ENCODE measurements around the gene BCL2L12. TPM values are rescaled to one million over a fixed set of nuclear protein-coding genes. Genes with fewer than 3 reads are reported as not detected.

The BCL2L12 gene
- total RNA-seq, 1 donor from 2014 or later = 66.2 TPM

DNA sequence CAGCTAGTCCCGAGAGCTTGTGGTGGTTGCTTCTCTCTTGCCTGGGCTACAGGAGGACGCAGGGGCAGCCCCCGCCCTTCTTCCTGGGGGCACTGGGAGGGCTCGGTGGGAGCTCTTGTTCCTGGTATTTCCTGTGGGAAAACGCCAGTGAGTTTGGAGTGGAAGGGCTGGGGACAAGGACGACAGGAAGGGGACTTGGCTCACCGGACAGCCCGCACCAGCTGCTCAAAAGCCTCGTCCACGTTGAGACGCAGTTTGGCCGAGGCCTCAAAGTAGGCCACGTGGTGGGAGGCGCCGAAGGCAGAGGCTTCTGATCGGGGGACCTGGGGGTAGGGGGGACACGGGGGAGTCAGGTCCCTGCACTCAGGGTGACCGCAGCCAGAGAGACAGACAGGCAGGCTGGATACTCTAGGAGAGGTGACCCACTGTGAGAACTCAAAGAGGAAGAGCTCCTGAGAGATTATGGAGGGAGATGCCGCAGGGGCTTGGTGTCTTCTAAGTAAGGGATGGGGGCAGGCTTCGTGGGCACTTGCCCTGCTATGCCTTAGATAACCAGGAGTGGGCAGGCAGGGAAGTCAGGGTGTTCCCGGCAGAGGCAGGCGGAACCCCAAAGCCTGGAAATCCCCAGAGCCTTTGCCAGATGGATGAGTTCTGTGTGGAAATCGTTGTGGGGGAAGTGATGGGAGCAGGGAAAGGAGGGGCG is 30.1 kb upstream of the BCL2L12 start:
- Mint-ChIP-seq H3K4me3 (ENCODE audit: low read depth) (no peak overlapping the region), H3K4me1 (ENCODE audit: low read depth) (peaks cover 19% of the 10 kb centered on the region), H3K9me3 (no peaks in the 10 kb centered on the region), H3K36me3 (ENCODE audit: low read depth) (no peaks in the 10 kb centered on the region), H3K27me3 (ENCODE audit: low read depth) (peaks cover 1% of the 10 kb centered on the region), H3K27ac (peak overlapping the region; percentile 10)
- DNase-seq (ENCODE audit: low spot score) = no peak
- intact Hi-C loops (cut with micrococcal nuclease) = no loop called here

DNA sequence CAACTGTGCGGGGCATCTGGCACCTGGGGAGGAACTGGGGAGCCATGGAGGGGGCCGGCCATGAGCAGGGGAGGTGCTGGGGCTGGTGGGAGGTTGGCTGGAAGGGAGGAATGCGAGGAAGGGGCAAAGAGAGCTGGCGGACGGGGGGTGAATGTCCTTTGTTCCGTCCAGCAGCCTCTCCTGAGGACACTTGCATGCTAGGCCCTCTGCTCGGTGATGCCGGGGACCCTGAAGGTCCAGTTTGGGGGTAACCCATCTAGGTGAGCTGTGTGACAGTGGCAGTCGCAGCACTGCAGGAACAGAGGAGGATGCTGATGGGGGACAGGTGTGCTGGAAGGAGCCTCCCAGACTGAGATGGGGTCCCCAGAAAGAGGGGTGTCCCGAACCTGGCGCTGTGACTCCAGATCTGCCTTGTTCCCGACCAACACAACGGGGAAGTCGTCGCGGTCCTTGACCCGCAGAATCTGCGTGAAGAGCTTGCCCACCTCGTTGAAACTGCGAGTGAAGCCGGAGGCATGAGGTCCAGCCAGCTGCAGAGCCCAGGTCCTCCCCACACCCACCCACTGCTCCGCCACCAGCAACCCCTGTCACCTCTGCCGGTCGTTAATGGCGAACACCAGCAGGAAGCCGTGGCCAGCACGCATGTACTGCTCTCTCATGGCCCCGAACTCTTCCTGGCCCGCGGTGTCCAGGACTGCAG is 29.4 kb upstream of the BCL2L12 start:
- Mint-ChIP-seq H3K36me3 (ENCODE audit: low read depth) (no peaks in the 10 kb centered on the region), H3K27me3 (ENCODE audit: low read depth) (peaks cover 1% of the 10 kb centered on the region), H3K4me1 (ENCODE audit: low read depth) (peaks cover 25% of the 10 kb centered on the region), H3K9me3 (no peaks in the 10 kb centered on the region), H3K27ac (no peak overlapping the region), H3K4me3 (ENCODE audit: low read depth) (no peak overlapping the region)
- DNase-seq (ENCODE audit: low spot score) = no peak
- intact Hi-C loops (cut with micrococcal nuclease) = no loop called here

DNA sequence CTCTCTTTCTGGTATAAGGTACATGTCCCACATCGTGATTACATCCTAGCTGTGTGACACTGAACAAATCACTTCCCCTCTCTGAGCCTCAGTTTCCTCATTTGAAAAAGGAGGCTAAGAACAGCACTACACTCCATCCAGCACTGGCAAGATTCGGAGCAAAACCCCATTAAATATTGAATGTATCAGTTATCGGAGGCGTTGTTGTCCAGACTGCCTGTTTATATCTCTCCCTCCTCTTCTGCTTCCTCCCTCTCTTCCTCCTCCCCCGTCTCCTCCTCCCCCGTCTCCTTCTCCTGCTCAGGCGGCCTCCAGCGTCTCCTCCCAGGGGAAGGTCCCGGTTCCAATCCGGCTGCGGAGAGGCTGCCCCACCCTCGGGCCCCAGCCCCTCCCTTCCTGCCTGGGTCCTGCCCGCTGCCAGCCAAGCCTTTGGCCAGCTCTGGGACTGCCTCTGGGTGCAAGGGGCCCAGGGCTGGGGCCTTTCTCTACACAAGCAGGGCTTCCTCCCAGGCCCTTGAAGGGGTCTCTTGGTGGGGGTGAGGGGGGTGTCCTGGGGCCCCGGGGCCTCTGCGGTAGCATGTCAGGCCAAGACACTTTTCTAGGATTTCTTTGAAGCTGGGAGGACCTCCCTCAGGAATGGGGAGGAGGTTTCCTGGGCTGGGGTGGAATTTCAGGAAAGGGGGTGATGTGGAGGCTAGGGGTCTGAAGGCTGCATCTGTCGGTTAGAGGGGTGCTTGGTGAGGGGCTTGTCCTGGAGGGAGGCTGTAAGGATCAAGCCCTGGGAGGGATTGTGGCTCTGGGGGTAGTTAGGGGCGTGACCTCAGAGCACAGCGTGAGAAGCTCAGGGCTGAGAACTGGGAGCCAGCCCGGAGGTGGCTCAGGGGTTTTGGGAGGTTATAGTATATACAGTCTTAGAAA is 27.7 kb upstream of the BCL2L12 start:
- Mint-ChIP-seq H3K9me3 (no peaks in the 10 kb centered on the region), H3K4me1 (ENCODE audit: low read depth) (peaks cover 33% of the 10 kb centered on the region), H3K36me3 (ENCODE audit: low read depth) (no peaks in the 10 kb centered on the region), H3K27ac (no peak overlapping the region), H3K4me3 (ENCODE audit: low read depth) (peak overlapping the region; percentile 64), H3K27me3 (ENCODE audit: low read depth) (peaks cover 1% of the 10 kb centered on the region)
- intact Hi-C loops (cut with micrococcal nuclease) = no loop called here
- no peak for DNase-seq (ENCODE audit: low spot score)

DNA sequence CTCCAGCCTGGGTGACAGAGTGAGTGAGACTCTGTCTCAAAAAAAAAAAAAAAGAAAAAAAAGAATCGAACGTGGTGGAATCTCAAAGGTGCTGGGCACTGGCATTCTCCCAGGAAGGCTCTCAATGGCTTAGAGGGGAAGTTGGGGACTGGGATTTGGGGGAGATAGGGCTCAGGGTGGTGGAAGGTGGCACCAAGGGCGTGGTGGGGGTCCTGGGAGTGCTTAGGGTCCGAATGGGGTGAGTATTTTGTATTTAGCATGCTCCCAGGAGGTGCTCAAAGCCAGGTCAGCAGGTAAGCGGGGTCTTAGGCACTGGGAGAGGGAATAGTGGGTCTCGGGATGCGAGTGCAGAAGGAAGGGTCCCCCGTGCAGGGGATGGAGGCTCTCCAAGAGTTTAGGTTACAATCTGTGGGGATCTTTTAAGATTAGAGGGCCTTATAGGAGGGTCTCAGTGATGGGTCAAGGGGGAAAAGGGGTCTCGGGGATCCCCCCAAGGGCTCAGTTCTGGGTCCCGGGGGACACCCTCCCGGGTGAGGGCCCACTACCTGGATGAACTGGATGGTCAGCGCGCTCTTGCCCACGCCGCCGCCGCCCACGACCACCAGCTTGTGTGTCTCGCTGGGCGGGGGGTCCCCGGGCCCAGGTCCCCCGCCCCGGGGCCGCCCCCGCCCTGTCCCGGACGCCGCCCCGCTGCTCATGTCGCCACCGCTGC is 26.2 kb upstream of the BCL2L12 start:
- Mint-ChIP-seq H3K36me3 (ENCODE audit: low read depth) (peaks cover 11% of the 10 kb centered on the region), H3K9me3 (no peaks in the 10 kb centered on the region), H3K4me3 (ENCODE audit: low read depth) (peak overlapping the region; percentile 91), H3K4me1 (ENCODE audit: low read depth) (peaks cover 47% of the 10 kb centered on the region), H3K27me3 (ENCODE audit: low read depth) (peaks cover 1% of the 10 kb centered on the region), H3K27ac (peak overlapping the region; percentile 28)
- DNase-seq (ENCODE audit: low spot score) = no peak
- intact Hi-C loops (cut with micrococcal nuclease) = loop anchor here (1.0 to 2.0 kb wide), 4 partner anchors 46 to 289 kb away; partner anchors contain the start of genes ATF5 and NUP62

DNA sequence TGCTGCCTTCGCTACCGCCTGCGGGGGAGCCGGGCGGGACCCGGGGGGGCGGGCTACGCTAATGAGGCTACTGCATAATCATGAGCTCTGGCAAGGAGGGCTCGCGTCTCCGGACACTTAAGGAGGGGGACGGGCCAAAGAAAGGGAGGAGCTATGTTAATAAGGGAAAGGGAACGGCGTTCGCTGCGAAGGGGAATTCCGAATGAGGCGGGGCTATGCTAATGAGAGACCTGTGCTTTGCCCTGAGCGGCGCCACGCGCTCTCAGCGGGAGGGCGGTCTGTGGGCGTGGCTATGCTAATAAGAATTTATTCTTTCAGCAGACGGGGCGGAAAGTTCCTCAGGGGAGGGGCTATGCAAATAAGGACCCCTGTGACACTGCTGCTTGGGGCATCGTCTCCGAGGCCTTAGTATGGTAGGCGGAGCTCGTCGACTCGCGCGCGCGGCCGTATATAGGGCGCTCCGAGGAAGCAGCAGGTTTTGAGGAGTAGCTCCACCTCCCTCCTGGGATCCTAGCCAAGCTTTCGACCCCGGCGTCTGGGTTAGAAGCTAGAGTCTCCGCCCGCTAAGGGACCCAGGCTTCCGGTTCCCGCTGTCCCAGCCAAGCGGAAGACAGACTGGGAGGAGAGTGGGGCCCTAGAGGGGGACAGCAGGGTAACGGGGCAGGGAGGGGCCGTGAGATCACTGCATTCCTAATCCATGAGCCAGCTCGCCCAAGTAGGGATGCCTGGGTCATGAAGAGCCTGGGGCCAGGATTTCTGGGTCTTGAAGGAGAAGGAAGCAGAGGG is 25.4 kb upstream of the BCL2L12 start, which contains the start of gene RRAS:
RRAS (minus strand) TSS at position 31 of the 786 bp plus-strand sequence. CDS start 45 bp downstream, outside the sequence.
- peaks cover 47% of the 10 kb centered on the region for H3K4me1 Mint-ChIP-seq (ENCODE audit: low read depth)
- peak within 1 kb of the TSS; percentile 97 for H3K27ac Mint-ChIP-seq
- DNase-seq (ENCODE audit: low spot score) = peak; percentile 100
- peaks cover 1% of the 10 kb centered on the region for H3K27me3 Mint-ChIP-seq (ENCODE audit: low read depth)
- H3K4me3 Mint-ChIP-seq (ENCODE audit: low read depth) = peak within 1 kb of the TSS; percentile 91
- peaks cover 12% of the 10 kb centered on the region for H3K36me3 Mint-ChIP-seq (ENCODE audit: low read depth)
- intact Hi-C loops (cut with micrococcal nuclease) = loop anchor here (1.0 to 2.0 kb wide), 4 partner anchors 47 to 288 kb away; partner anchors contain the start of genes ATF5 and NUP62
- no peaks in the 10 kb centered on the region for H3K9me3 Mint-ChIP-seq

DNA sequence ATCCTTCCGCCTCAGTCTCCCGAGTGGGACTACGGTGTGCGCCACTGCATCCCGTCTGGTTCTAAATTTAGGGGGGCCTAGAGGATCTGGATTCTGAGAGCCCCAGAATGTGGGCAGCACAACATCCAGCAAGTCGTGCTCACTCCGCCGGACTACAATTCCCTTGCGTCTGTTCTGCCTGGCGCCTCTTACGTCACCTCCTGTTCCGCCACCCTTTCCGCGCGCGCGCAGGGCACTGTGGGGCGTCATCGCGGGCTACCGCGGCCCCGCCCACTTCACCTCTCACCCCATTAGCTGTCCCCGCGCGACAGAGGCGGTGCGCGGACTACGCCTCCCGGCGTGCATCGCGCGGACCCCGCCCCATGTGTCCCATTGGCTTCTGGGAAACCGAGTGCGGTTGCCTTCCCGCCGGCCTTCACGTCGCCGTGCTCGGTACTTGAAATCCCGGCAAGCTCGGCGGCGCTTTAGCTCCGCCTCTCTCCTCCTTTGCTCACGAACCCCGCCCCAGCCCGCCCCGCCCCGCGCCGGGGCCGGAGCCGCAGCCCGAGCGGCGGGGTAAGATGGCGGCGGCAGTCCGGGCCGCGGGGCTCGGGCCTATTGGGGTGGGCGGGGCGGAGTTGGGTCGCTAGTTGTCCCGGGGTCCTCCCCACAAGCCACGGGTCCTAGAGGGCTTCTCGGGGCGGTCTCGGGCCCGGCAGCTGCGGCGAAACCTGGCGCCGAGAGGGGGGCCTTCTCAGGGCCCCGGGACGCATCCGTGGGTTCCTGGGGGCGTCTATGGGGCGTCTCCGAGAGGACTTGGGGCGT is 23.8 kb upstream of the BCL2L12 start, which contains the start of gene SCAF1:
SCAF1 (plus strand) TSS at position 522 of the 804 bp plus-strand sequence. CDS start 2,818 bp downstream, outside the sequence.
- peaks cover 1% of the 10 kb centered on the region for H3K27me3 Mint-ChIP-seq (ENCODE audit: low read depth)
- no peaks in the 10 kb centered on the region for H3K9me3 Mint-ChIP-seq
- peak within 1 kb of the TSS; percentile 91 for H3K4me3 Mint-ChIP-seq (ENCODE audit: low read depth)
- H3K36me3 Mint-ChIP-seq (ENCODE audit: low read depth) = peaks cover 28% of the 10 kb centered on the region
- intact Hi-C loops (cut with micrococcal nuclease) = loop anchor here (1.0 to 2.0 kb wide), 4 partner anchors 22 to 383 kb away; partner anchors contain the start of genes ATF5, NUP62 and VRK3
- peaks cover 47% of the 10 kb centered on the region for H3K4me1 Mint-ChIP-seq (ENCODE audit: low read depth)
- peak; percentile 100 for DNase-seq (ENCODE audit: low spot score)
- peak within 1 kb of the TSS; percentile 97 for H3K27ac Mint-ChIP-seq

DNA sequence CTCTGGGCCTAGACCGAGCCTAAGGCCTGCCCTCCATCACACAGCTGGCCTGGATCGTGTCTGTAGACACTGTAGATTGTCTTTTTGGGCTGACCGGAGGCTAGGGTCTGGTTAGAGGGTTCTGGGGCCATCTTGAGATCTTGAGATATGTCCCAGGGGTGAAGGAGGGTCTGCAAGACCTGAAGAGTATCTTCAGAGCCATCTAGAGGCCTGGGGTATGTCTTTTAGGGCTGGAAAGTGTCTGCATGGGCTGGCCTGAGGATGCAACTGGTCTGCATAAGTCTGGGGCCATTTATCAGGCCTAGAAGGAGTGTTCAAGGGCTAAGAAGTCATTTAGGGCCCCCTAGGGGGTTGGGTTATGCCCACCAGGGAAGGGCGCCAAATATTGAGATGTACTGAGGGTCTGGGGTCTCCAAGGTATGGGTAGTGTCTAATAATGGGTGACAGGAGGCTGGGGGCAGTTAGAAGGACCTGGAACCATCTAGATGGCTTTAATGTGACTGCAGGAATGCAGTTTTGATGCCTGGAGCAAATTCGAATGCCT is 23.2 kb upstream of the BCL2L12 start:
- Mint-ChIP-seq H3K36me3 (ENCODE audit: low read depth) (peaks cover 35% of the 10 kb centered on the region), H3K4me3 (ENCODE audit: low read depth) (peak overlapping the region; percentile 91), H3K27ac (peak overlapping the region; percentile 92), H3K4me1 (ENCODE audit: low read depth) (peaks cover 47% of the 10 kb centered on the region), H3K27me3 (ENCODE audit: low read depth) (peaks cover 1% of the 10 kb centered on the region), H3K9me3 (no peaks in the 10 kb centered on the region)
- DNase-seq (ENCODE audit: low spot score) = no peak
- intact Hi-C loops (cut with micrococcal nuclease) = loop anchor here (1.0 kb wide), 1 partner anchor 22 kb away; no protein-coding TSS in a partner anchor

DNA sequence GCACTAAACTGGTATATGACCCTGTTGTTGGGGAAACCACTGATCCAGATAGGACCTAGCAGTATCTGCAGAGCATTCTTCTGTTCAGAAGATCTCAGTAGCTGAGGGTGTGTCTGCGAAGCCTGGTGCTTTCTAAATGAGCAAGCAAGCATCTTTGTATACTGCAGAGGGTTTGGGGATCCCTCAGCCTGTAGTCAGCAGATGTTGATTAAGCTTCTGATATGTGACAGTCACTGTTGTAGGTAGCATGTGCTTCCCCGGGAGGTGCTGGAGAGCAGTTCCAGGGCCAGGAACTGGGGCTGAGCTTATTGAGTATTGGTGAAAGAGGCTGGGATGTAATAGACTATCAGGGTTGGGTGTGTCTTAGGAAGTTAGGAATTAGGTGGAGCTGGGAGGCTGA is 22.3 kb upstream of the BCL2L12 start:
- no peaks in the 10 kb centered on the region for H3K9me3 Mint-ChIP-seq
- H3K4me3 Mint-ChIP-seq (ENCODE audit: low read depth) = peak overlapping the region; percentile 91
- intact Hi-C loops (cut with micrococcal nuclease) = no loop called here
- peak overlapping the region; percentile 85 for H3K27ac Mint-ChIP-seq
- H3K36me3 Mint-ChIP-seq (ENCODE audit: low read depth) = peaks cover 35% of the 10 kb centered on the region
- H3K27me3 Mint-ChIP-seq (ENCODE audit: low read depth) = no peaks in the 10 kb centered on the region
- peaks cover 42% of the 10 kb centered on the region for H3K4me1 Mint-ChIP-seq (ENCODE audit: low read depth)
- no peak for DNase-seq (ENCODE audit: low spot score)

DNA sequence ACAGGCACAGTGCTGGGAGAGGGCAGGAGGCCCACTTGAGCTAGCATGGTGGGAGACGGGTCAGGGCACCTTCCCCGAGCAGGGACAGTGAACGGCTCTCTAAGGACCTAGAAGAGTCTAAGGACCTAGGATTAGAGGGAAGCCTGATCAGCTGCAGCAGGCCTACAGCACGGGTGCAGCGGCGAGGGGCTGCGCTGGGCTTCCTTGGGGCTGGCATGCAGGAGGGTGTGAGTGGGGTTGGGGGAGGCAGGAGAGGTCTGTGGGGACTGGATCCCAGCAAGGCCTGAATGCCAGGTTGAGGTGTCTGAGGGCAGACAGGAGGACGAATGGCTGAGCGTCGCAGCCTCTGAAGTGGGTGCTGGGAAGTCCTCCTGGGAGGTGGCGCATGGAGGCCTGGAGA is 20.1 kb upstream of the BCL2L12 start:
- H3K4me1 Mint-ChIP-seq (ENCODE audit: low read depth) = peaks cover 29% of the 10 kb centered on the region
- peaks cover 44% of the 10 kb centered on the region for H3K36me3 Mint-ChIP-seq (ENCODE audit: low read depth)
- DNase-seq (ENCODE audit: low spot score) = no peak
- H3K27me3 Mint-ChIP-seq (ENCODE audit: low read depth) = no peaks in the 10 kb centered on the region
- H3K9me3 Mint-ChIP-seq = no peaks in the 10 kb centered on the region
- H3K27ac Mint-ChIP-seq = no peak overlapping the region
- intact Hi-C loops (cut with micrococcal nuclease) = no loop called here
- no peak overlapping the region for H3K4me3 Mint-ChIP-seq (ENCODE audit: low read depth)

DNA sequence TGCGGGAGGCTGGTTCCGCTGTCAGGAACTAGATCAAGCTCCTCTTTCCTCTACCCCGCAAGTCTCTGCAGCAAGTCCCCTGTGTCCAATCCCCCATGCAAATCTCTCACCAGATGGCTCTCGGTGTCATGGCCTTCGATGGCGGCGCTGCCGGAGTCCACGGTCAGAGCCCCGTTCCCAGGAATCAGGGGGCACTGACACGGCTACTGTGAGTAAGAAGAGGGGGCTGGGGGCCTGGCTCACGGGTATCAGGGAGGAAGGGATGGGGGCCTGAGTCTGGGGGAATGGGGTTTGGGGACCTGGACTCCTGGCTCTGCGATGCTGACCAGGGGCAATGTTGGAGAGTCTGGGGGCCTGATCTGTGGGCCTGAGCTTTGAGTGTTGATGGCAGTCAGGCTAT is 19.7 kb upstream of the BCL2L12 start:
- no peaks in the 10 kb centered on the region for H3K27me3 Mint-ChIP-seq (ENCODE audit: low read depth)
- no peak overlapping the region for H3K4me3 Mint-ChIP-seq (ENCODE audit: low read depth)
- intact Hi-C loops (cut with micrococcal nuclease) = no loop called here
- no peaks in the 10 kb centered on the region for H3K9me3 Mint-ChIP-seq
- peaks cover 46% of the 10 kb centered on the region for H3K36me3 Mint-ChIP-seq (ENCODE audit: low read depth)
- no peak for DNase-seq (ENCODE audit: low spot score)
- H3K4me1 Mint-ChIP-seq (ENCODE audit: low read depth) = peaks cover 25% of the 10 kb centered on the region
- no peak overlapping the region for H3K27ac Mint-ChIP-seq

All from activated T-helper 2 cell treated with anti-CD3 and anti-CD28 coated beads, Interferon-gamma antibody, Interleukin-2, Interleukin-4, amounts not matched to agents 10 μg/mL and 5 μg/mL and 100 μg/mL, durations not matched to agents 14 hours and 24 hours and 36 hours (primary cell).